SK-N-SH (cell line): Measurements from ENCODE around the gene ZFYVE9. TPM values are rescaled to one million over a fixed set of nuclear protein-coding genes. Genes with fewer than 3 reads are reported as not detected.

ENCODE experiments used
- CTCF ChIA-PET: fragments of 300-600, 350-600 bp; formaldehyde crosslinking; extraction: SDS; loops from one replicate; lab custom pipeline; 2021; lab: Yijun Ruan, JAX
- POLR2A ChIA-PET: fragments of 350-600 bp; sonication (Branson Sonifier 250); formaldehyde crosslinking; extraction: SDS; loops from one replicate; lab custom pipeline; 2020; ENCODE audit warnings: antibody characterized with exemption, inconsistent platforms; lab: Yijun Ruan, JAX
- DNase-seq: peaks from one replicate; pipeline ENCODE4 v3.0.0; 2012
- H2AFZ ChIP-seq: fragments of 200-600 bp; sonication (generic); 2 replicates; pipeline ENCODE4 v1.8.1; 2016; ENCODE audit warnings: antibody characterized with exemption, mild to moderate bottlenecking, low read depth
- H3F3A ChIP-seq: fragments of 200-600 bp; sonication (generic); replicated peaks from 2 replicates; pipeline ENCODE3; 2016; ENCODE audit warnings: antibody characterized with exemption, mild to moderate bottlenecking; ENCODE audit not compliant: insufficient read depth
- H3K27ac ChIP-seq, 2 experiments: fragments of 200-500 bp in 1 of 2; fragments of 200-600 bp in 1 of 2; sonication (Bioruptor generic) in 1 of 2; sonication (generic), shearing (Covaris generic) in 1 of 2; 2 replicates each; pipeline versions ENCODE4 v1.5.1 to v1.6.1; 2014 to 2016; ENCODE audit warnings: low read depth in 2 of 2, inconsistent platforms in 1 of 2, low read length in 1 of 2, mild to moderate bottlenecking in 1 of 2, mixed read lengths in 1 of 2
- H3K27me3 ChIP-seq: fragments of 200-600 bp; sonication (generic), shearing (Covaris generic); 2 replicates; pipeline ENCODE4 v1.6.1; 2016; ENCODE audit warnings: mixed run types; ENCODE audit not compliant: insufficient read depth
- H3K36me3 ChIP-seq, 2 experiments: fragments of 200-500 bp in 1 of 2; fragments of 200-600 bp in 1 of 2; sonication (Bioruptor generic) in 1 of 2; sonication (generic) in 1 of 2; replicated peaks in 1 of 2; 2 replicates each; pipeline versions ENCODE3 to v1.5.1; 2014 to 2016; ENCODE audit warnings: low read length in 1 of 2, mild to moderate bottlenecking in 1 of 2; ENCODE audit not compliant: insufficient read depth in 2 of 2, control insufficient read depth in 1 of 2
- H3K4me1 ChIP-seq, 2 experiments: fragments of 200-500 bp in 1 of 2; fragments of 200-600 bp in 1 of 2; sonication (Bioruptor generic) in 1 of 2; sonication (generic), shearing (Covaris generic) in 1 of 2; 2 replicates each; pipeline versions ENCODE4 v1.5.1 to v1.6.1; 2014 to 2016; ENCODE audit warnings: low read depth in 1 of 2, low read length in 1 of 2, mixed run types in 1 of 2; ENCODE audit not compliant: insufficient read depth in 2 of 2, control insufficient read depth in 1 of 2
- H3K4me2 ChIP-seq: fragments of 200-600 bp; sonication (generic), shearing (Covaris generic); 2 replicates; pipeline ENCODE4 v1.6.1; 2017; ENCODE audit warnings: mixed run types
- H3K4me3 ChIP-seq, 2 experiments: fragments of 200-500 bp in 1 of 2; fragments of 200-600 bp in 1 of 2; sonication (Bioruptor generic) in 1 of 2; sonication (generic), shearing (Covaris generic) in 1 of 2; 2 replicates each; pipeline versions ENCODE4 v1.5.1 to v1.8.1; 2014 to 2016; ENCODE audit warnings: low read depth in 2 of 2, inconsistent platforms in 1 of 2, low read length in 1 of 2, mild to moderate bottlenecking in 1 of 2, mixed read lengths in 1 of 2, moderate library complexity in 1 of 2
- H3K79me2 ChIP-seq: fragments of 200-600 bp; sonication (generic); 2 replicates; pipeline ENCODE4 v1.8.1; 2017; ENCODE audit warnings: mild to moderate bottlenecking; ENCODE audit not compliant: insufficient read depth
- H3K9ac ChIP-seq: fragments of 200-600 bp; sonication (generic); 2 replicates; pipeline ENCODE4 v1.6.1; 2017; ENCODE audit warnings: mixed run types
- H3K9me2 ChIP-seq: fragments of 200-600 bp; sonication (generic); 2 replicates; pipeline ENCODE4 v1.6.1; 2017; ENCODE audit warnings: mixed run types
- H3K9me3 ChIP-seq: fragments of 200-600 bp; sonication (generic); 2 replicates; pipeline ENCODE4 v1.6.1; 2017; ENCODE audit warnings: mixed run types, mild to moderate bottlenecking, moderate library complexity
- H4K20me1 ChIP-seq: fragments of 200-600 bp; sonication (generic); 2 replicates; pipeline ENCODE4 v1.6.1; 2017; ENCODE audit warnings: mild to moderate bottlenecking, mixed run types; ENCODE audit not compliant: insufficient read depth
- EP300 ChIP-seq, 2 experiments: IDR thresholded peaks; 2 replicates each; pipeline versions ENCODE4 v1.4.0 to v1.6.1; 2012; ENCODE audit warnings: borderline replicate concordance in 1 of 2, low read depth in 1 of 2, low read length in 1 of 2
- EZH2phosphoT487 ChIP-seq: fragments of 200-600 bp; sonication (generic); IDR thresholded peaks from 2 replicates; pipeline ENCODE4 v1.6.1; 2017; ENCODE audit warnings: low read depth, mixed run types, mild to moderate bottlenecking, antibody characterized with exemption, moderate library complexity, borderline replicate concordance
- FOXJ3 ChIP-seq: sonication (generic); formaldehyde crosslinking; IDR thresholded peaks from 2 replicates; pipeline ENCODE4 v1.5.1; 2020; ENCODE audit warnings: mild to moderate bottlenecking, missing genetic modification reagents
- FOXM1 ChIP-seq: IDR thresholded peaks from 2 replicates; pipeline ENCODE4 v1.4.0; 2012; ENCODE audit warnings: low read depth, mild to moderate bottlenecking
- GABPA ChIP-seq: IDR thresholded peaks from 2 replicates; pipeline ENCODE4 v1.4.0; 2012; ENCODE audit warnings: low read depth, mild to moderate bottlenecking
- IRF3 ChIP-seq: fragments of 150-350 bp; IDR thresholded peaks from 2 replicates; pipeline ENCODE4 v1.6.1; 2016; ENCODE audit warnings: mild to moderate bottlenecking, low read depth, low read length
- JUND ChIP-seq: IDR thresholded peaks from 2 replicates; pipeline ENCODE4 v1.4.0; 2012
- MAX ChIP-seq: IDR thresholded peaks from 2 replicates; pipeline ENCODE4 v1.4.0; 2012; ENCODE audit warnings: low read depth
- MEF2A ChIP-seq: IDR thresholded peaks from 2 replicates; pipeline ENCODE4 v1.4.0; 2012; ENCODE audit warnings: low read depth, borderline replicate concordance
- MXI1 ChIP-seq: IDR thresholded peaks from 2 replicates; pipeline ENCODE4 v1.6.1; 2012; ENCODE audit warnings: mild to moderate bottlenecking, low read depth, low read length, improper control_type of control experiment
- NFIC ChIP-seq: IDR thresholded peaks from 2 replicates; pipeline ENCODE4 v1.4.0; 2012; ENCODE audit warnings: borderline replicate concordance
- NRF1 ChIP-seq: IDR thresholded peaks from 2 replicates; pipeline ENCODE4 v1.6.1; 2012; ENCODE audit warnings: low read depth, mild to moderate bottlenecking, low read length
- PBX3 ChIP-seq: IDR thresholded peaks from 2 replicates; pipeline ENCODE4; 2012
- RFX5 ChIP-seq: IDR thresholded peaks from 2 replicates; pipeline ENCODE4 v1.6.1; 2012; ENCODE audit warnings: mild to moderate bottlenecking, improper control_type of control experiment, low read length
- TAF1 ChIP-seq: IDR thresholded peaks from 2 replicates; pipeline ENCODE4 v1.6.1; 2012; ENCODE audit warnings: low read depth, mild to moderate bottlenecking, low read length, moderate library complexity, borderline replicate concordance
- USF1 ChIP-seq: IDR thresholded peaks from 2 replicates; pipeline ENCODE4 v1.4.0; 2012; ENCODE audit warnings: low read depth, borderline replicate concordance
- USF2 ChIP-seq: fragments of 150-350 bp; IDR thresholded peaks from 2 replicates; pipeline ENCODE4 v1.6.1; 2017; ENCODE audit warnings: antibody characterized with exemption, low read length, low read depth, borderline replicate concordance
- YY1 ChIP-seq: IDR thresholded peaks from 2 replicates; pipeline ENCODE4 v1.4.0; 2012; ENCODE audit warnings: low read depth, mild to moderate bottlenecking
- WGBS: methylation state at CpG from one replicate; pipeline ENCODE4 v1.1.6; 2017; ENCODE audit warnings: low lambda C conversion rate; 5-methylcytosine and 5-hydroxymethylcytosine counted together
- polyA plus RNA-seq, 3 experiments: library from polyadenylated mRNA; depleted of rRNA; stranded (reverse); fragments of >200 nt; gene quantifications; 2 replicates each; pipeline ENCODE4 v1.2.3, GENCODE V29; 2012

The ZFYVE9 gene
- polyA plus RNA-seq, 1 of the 3 experiments (the other 2 are of a cell fraction), result 4.1 TPM

- Histone ChIP-seq H3F3A (no peaks in the 10 kb centered on the region), H3K79me2 (no peaks in the 10 kb centered on the region), H3K4me3 (no peak overlapping the region), H3K27ac (no peak overlapping the region), H2AFZ (no peak overlapping the region), H3K9ac (no peak overlapping the region), H3K4me2 (no peak overlapping the region), H3K9me3 (no peaks in the 10 kb centered on the region), H3K36me3 (no peaks in the 10 kb centered on the region), H3K4me1 (no peaks in the 10 kb centered on the region), H3K9me2 (no peaks in the 10 kb centered on the region), H3K27me3 (no peaks in the 10 kb centered on the region), H4K20me1 (no peaks in the 10 kb centered on the region)
- ChIA-PET POLR2A (no interaction called here), CTCF (no interaction called here)
- DNase-seq, result no peak
- no peak for TF ChIP-seq JUND
- 97% methylated on average over 1 of the region's 1 CpG for WGBS
Observed at GRCh38 chr1:52102336-52103013, 39.4 kb upstream of the ZFYVE9 start.

GRCh38 chr1:52111492-52111891 lies 30.4 kb upstream of the ZFYVE9 start:
- H3K27ac ChIP-seq, result no peak overlapping the region
- H3K4me1 ChIP-seq, result no peaks in the 10 kb centered on the region
- ChIA-PET CTCF (interaction anchor here (0.8 to 1.6 kb wide), 3 partner anchors 12 to 29 kb away, joined by 3 to 6 read pairs (median 4); no protein-coding TSS in a partner anchor), POLR2A (no interaction called here)
- H3K4me2 ChIP-seq, result no peak overlapping the region
- H4K20me1 ChIP-seq, result no peaks in the 10 kb centered on the region
- TF ChIP-seq GABPA, result no peak
- no peak for TF ChIP-seq NRF1
- no peak for TF ChIP-seq TAF1
- TF ChIP-seq MEF2A, result no peak
- no peak for TF ChIP-seq RFX5
- no peak for TF ChIP-seq FOXJ3 (CRISPR knock-in tag)
- no peak for TF ChIP-seq MAX
- no peak for TF ChIP-seq YY1
- TF ChIP-seq EZH2phosphoT487, result no peak
- no peak for TF ChIP-seq EP300 (IDR thresholded peaks at IDR 0.05; ENCODE audit: borderline replicate concordance in 1 of 2, low read depth in 1 of 2, low read length in 1 of 2)
- no peak for TF ChIP-seq JUND
- TF ChIP-seq USF1, result no peak
- TF ChIP-seq NFIC, result no peak
- no peak for TF ChIP-seq FOXM1
- no peak for TF ChIP-seq MXI1
- no peak for TF ChIP-seq USF2
- no peak for TF ChIP-seq PBX3
- TF ChIP-seq IRF3, result no peak
- no peak overlapping the region for H3K9ac ChIP-seq
- H3K79me2 ChIP-seq, result no peaks in the 10 kb centered on the region
- no peaks in the 10 kb centered on the region for H3F3A ChIP-seq
- no peak for DNase-seq
- no peak overlapping the region for H2AFZ ChIP-seq
- no peaks in the 10 kb centered on the region for H3K27me3 ChIP-seq
- no peaks in the 10 kb centered on the region for H3K36me3 ChIP-seq
- no peak overlapping the region for H3K4me3 ChIP-seq
- H3K9me3 ChIP-seq, result no peaks in the 10 kb centered on the region
- H3K9me2 ChIP-seq, result no peaks in the 10 kb centered on the region
